GM21786 (cell line): ENCODE results near the gene ZNF462.

Experiments used
- ATAC-seq: cut with Tn5 transposase; IDR thresholded peaks from one replicate; pipeline ENCODE4 v1.9.1; 2021; ENCODE audit not compliant: unreplicated experiment

The ZNF462 gene

DNA sequence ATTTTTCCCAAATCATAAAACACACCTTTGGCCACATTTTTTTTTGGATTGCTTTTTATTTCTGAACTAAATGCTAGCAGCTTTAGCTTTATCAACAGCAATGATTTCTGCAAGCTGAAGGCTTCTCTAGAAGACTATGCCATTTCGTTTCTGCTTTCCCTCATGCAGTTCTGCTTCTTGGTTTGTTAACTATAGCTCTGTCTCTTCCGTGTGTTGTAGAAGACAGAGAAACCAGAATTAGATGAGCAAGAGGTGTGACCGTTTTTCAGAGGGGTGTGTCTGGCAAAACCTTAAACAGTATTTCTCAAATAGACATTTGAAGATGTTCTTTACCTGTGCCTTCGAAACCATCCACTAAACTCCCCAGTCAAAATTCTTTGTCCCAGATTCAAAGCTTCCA lies 131.5 kb downstream of the ZNF462 start:
- no peak for ATAC-seq

- ATAC-seq = no peak
Measured at GRCh38 chr9:107000218-107000617, 137.3 kb downstream of the ZNF462 start.

GRCh38 chr9:107005201-107005600 lies 142.2 kb downstream of the ZNF462 start:
- no peak for ATAC-seq

- ATAC-seq = no peak
Measured at GRCh38 chr9:107007402-107007801, 144.4 kb downstream of the ZNF462 start.

DNA sequence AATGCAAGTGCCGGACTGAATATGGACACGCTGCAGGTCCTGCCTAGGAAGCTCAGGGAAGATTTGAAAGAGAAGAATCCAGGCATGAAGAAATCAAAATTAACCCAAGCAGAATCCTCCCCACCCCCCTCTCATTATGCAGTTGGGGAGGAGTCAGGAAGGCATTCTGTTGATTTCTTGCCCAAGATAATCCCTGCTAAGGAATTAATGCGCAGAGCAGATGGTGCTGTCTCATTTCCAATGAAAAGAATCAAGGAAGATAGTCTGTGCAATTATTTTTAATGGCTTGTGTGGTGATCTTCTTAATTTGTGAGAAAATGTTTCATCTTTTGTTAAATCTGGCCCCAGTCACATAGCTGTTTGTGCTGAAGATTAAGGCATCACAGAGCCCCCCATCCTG lies 145.0 kb downstream of the ZNF462 start:
- no peak for ATAC-seq

- ATAC-seq = no peak
Measured at GRCh38 chr9:107008447-107008846, 145.5 kb downstream of the ZNF462 start.

GRCh38 chr9:107016383-107016782 lies 153.4 kb downstream of the ZNF462 start:
- ATAC-seq = no peak

- no peak for ATAC-seq
Measured at GRCh38 chr9:107018861-107019545, 156.0 kb downstream of the ZNF462 start.

DNA sequence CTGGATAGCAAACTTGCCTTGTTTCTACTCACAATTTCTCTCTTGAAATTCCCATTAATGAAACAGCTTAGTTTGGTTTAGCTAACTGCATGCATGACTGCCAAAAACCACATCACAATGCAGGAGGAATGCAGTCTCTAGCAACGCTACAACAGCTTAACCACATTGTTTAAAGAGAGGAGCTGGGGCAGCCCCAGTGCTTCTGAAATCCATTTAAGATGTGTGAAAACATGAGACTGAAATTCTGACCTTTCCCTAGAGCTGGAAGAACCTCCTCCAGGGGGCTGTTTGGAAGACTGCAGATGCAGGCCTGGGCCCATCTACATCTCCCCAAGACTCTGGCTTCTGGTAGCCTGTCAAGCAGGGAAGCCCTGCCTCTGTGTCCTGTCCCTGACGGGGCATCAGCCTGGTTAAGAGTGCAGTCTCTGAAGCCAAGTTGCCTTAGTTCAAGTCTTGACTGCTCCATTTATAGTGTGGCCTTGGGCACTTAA lies 157.1 kb downstream of the ZNF462 start:
- peak; percentile 47 for ATAC-seq

DNA sequence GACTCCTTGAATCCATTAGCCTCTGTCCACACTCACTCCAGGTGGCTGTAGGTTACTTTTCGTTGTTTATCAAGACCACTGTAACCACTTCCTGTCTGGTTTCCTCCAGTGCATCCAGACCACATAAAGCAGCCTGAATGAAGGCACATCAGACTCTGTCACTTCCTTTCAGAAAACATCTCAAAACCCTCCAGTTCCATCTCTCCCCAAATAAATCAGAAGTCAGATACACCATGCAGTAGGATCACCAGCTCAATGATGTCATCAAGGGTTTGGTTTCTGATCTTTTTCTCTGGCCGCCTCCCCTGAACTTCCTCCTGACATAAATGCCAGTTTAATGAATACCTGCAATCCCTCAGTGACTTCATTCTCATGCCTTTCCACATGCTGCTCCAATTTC lies 161.2 kb downstream of the ZNF462 start:
- peak; percentile 63 for ATAC-seq

GRCh38 chr9:107025260-107026035 lies 162.5 kb downstream of the ZNF462 start:
- ATAC-seq = no peak

DNA sequence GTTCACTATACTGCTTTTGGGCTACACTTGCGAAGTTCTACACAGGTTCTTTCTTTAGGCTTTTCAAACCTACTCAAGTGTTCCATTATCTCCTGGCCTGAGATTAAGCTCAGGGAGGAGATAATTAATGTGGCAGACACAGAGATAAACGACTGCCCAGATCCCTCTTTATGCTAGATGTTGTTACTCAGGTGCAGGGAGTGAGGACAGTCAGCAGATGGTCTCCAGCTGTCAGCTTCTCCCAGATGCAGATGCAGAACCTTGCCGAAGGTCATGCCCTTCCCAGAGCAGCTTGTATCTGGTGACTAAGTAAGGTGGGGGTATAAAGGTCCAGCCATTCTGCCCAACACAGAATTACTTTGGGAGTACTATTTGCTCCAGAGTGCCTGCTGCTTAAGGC lies 166.2 kb downstream of the ZNF462 start:
- ATAC-seq = no peak

DNA sequence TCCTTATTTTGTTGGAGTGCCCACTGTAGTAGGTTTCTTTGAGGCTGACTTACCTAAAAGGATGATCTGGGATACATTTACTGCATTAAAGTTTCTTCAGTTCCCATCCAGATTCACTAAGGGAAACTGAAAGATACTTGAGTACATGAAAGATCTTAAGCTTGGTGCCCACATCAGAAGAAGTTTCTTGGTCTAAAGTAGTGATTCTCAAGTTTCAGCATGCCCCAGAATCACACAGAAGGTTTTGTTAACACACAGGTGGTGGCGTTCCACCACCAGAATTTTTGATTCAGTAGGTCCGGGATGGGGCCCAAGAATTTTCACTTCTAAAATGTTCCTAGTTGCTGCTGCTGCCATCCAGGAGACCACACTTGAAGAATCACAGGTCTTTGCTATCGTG lies 171.0 kb downstream of the ZNF462 start:
- no peak for ATAC-seq

- no peak for ATAC-seq
Measured at GRCh38 chr9:107034831-107035230, 171.9 kb downstream of the ZNF462 start.

GRCh38 chr9:107036367-107036766 lies 173.4 kb downstream of the ZNF462 start:
- no peak for ATAC-seq

DNA sequence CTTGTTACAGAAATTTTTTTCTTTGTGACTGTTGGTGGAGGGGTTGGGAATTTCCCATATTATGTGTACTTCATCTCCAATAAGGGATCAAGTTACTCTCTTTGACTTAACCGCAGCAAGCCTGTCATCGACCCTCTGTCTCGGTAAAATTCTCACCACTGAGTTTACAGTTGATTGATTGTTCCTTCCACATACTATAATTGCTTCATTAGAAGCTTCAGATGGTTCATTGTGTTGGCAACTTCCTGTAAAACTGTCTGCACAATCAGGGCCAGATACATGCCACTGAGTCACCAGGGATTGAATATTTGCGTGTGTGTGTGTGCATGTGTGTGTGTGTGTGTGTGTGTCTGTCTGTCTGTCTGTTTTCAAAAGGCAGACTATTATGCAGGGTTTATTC lies 176.6 kb downstream of the ZNF462 start:
- ATAC-seq = no peak

GRCh38 chr9:107042606-107043005 lies 179.6 kb downstream of the ZNF462 start:
- no peak for ATAC-seq

DNA sequence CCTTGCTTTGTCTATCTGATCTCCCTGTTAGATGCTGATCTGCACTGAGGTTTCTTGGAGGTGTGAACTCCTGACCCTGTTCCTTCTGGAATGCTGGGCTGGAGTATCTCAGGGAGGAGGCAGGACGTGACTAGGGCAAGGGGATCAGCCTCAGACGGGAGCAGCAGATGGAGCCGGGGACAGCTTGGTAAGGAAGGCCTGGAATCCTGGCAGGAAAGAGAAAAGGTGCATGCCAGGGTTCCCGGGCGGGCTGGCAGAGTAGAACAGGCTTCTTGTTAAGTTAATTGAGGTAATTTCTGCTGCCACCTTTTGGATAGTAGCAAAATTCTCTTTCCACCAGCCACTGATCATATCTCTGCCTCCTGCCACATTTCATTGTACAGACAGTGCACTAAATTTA lies 180.9 kb downstream of the ZNF462 start:
- ATAC-seq = no peak

DNA sequence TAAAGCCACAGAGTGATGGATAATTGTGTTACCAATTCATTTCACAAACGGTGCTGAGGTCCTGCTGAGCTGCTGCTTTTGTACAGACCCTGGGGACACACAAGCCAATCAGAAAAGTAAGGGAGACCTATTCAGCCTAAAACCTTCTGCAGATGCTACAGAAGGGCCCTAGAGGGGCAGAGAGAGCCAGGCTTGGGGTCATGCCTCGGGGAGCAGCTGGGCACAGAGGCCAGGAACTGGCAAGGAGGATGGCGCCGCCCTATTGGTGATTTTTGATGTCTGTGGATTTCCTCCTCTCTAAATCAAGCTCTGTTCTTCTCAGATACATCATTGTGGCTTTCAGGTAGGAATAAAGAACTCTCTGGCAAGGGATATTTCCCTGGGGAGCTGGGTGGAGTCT lies 181.9 kb downstream of the ZNF462 start:
- ATAC-seq = no peak

DNA sequence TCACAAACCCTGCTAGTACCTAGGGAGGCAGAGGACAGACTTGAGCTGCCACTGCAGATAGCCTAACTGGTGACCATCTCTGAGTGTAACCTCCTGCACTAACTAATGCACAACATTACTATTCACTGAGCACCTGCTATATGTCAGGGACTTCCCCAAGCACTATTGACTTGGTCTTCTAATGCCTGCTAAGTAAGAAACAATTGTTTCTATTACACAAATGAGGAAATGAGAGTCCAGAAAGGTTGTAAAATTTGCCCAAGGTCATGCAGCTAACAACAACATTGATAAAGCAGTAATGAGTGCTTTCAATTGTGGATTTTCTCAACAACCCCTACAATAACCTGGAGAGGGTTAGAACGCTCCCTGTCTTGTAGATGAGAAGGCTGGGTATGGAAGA lies 183.7 kb downstream of the ZNF462 start:
- peak; percentile 94 for ATAC-seq

DNA sequence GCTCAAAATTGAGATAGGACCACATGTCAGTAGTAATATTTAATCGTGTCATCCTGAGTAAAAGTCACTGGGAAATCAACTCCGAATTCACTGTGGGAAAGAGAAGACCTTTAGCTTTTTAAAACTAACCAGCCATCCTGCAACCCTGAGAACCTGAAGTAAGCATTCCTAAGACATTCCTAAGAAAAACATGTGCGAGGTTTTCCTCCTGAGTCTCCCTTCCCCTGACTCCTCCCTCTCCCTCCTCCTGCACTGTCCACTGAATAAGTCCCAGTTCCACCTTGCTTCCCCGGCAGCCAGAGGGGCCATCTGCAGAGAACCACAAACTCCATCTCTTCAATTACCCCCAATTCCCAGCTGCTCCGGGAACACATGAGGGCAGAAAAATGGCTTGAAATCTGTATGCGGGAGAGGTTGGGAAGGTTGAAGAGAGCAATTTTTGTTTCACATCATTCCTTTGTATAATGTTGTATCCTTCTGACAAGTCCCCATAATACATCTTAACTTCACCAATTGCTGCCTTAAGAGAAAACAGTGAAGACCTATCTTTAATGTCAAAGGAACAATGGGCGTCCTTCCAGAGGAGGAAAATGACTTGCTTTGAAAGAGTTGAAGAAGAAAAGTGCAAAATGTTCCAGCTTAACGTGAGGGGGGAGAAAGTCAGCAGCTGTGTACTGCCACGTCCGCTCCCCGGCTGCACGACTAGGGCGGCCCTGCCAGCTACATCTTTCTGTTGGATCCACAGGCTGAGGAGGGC lies 186.3 kb downstream of the ZNF462 start:
- no peak for ATAC-seq

DNA sequence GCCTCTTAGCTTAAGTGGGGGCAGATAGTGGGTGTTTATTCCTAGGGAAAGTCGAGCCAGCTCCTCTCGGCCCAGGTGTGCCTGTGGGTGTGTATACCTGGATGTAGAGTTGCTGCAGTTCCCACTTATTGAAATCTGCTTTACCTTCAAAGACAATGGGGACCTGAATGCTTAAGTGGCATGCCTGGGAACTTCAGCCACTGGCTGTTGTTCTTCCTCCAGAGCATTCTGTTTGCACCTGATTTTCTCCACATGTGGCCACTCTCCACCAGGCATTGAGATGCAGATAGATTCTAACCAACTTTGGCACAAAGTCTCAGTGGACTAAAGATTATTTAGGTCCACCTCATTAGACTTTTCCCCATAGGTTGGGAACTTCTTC lies 186.8 kb downstream of the ZNF462 start:
- no peak for ATAC-seq
